ENCODE measurements around the gene ATG7.
"Not testable (repeated sequence)": the region's sequence is repeated elsewhere in the genome, so short reads cannot be mapped to it uniquely, and the experiment has no call there.

Gene ATG7

GRCh38 chr3:11476735-11477144, 204.5 kb downstream of the ATG7 start:
- no peak for DNase-seq

GRCh38 chr3:11477407-11477911, 205.3 kb downstream of the ATG7 start:
- DNase-seq = no peak

- DNase-seq = no peak
Observed at GRCh38 chr3:11478167-11478566, 206.0 kb downstream of the ATG7 start.

GRCh38 chr3:11479221-11479620, 207.0 kb downstream of the ATG7 start:
- DNase-seq = no peak

DNA sequence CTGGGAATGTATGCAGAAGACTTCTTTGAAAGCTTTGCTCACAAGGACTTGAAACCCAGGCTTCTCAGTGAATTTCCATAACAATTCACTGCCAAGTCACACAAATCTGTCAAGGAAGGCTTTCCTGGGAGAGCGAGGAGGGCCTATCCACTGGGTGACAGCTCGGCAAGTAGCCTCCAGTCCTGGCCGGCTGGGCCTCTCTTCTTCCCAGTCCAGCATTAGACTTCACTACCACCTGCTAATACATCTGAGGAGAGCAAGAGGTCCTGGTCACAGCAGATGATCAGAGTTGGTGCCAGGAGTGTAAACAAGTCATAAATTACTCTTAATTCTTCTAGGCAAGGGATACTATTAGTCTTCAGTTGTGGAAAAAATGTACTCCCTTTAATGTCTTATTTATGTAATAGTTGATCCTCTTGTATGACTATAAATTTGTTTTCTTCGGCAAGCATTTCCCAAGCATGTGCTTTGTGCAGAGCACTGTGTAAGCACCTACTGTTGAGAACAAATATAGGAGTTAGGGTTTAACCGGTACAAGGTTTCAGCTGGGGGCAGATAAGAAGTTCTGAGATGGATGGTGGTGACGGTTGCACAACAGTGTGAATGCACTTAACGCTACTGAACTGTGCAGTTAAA, 208.6 kb downstream of the ATG7 start:
- DNase-seq = no peak

- no peak for DNase-seq
Observed at GRCh38 chr3:11481556-11481955, 209.4 kb downstream of the ATG7 start.

DNA sequence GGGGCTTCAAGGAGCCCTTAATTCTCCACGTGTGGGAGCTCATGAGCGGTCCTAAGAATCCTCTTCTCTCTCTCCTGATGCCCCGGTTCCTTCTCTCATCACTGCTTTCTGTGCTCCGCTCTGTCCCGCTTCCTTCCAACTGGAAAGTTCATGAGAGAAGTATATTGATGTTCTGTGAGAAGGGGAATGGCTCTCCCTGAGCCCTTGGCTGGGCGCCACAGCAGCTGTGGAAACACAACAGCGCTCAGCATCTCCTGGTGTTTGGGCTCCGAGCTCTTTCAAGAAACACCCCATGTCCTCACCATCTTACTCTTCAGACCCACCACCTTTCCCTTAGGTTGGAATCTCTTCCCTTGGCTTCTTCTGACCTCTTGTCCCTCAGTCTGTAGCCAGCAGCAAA, 209.8 kb downstream of the ATG7 start:
- no peak for DNase-seq

DNA sequence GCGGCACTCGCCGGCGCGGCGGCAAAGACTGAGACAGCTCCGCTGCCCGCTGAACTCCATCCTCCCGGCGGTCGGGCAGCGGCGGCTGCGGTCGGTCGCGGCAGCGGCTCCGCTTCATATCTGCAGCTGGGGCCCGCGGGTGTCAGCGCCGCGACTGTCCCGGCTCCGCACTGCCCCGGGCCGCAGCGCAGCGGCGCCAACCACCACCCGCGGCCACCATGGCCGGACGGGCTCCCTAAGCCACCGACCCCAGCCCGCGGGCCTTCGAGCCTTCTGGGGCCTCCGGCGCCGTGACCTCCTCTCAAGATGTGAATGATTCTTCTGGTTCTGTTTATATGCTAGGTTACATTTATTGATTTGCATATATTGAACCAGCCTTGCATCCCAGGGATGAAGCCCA, 216.2 kb downstream of the ATG7 start:
- not testable (repeated sequence) for DNase-seq

DNA sequence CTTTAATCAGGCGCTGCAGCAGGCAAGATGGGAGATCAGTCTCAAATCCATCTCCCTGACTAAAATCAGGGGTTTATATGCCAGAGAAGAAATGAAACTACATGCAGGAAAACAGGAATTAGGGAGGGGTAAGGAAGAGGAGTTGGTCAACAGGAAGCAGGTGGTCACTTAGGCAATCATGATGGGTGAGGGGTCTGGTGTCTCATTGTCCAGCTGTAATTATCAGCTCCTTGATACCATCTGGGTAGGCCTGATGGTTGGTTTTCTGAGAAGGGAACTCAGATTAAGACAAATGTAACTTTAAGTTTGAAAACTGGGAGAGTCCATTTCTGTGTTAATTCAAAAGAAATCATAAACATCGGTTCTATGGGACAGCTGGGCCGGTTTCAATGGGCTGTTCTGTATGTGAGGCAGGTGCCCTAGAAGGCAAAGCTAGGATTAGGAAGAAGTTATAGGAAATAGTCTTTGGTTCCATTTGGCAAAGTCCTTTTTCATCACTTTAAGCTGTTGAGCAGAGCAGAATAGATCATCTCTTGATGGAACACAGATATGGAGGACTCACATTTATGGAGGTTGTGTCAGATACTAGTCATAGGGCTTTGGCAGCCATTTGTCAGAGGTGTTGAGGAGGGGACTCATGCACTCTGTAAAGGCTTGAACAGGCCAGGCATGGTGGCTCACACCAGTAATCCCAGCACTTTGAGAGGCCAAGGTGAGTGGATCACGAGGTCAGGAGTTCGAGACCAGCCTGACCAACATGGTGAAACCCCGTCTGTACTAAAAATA, 222.1 kb downstream of the ATG7 start:
- no peak for DNase-seq

DNA sequence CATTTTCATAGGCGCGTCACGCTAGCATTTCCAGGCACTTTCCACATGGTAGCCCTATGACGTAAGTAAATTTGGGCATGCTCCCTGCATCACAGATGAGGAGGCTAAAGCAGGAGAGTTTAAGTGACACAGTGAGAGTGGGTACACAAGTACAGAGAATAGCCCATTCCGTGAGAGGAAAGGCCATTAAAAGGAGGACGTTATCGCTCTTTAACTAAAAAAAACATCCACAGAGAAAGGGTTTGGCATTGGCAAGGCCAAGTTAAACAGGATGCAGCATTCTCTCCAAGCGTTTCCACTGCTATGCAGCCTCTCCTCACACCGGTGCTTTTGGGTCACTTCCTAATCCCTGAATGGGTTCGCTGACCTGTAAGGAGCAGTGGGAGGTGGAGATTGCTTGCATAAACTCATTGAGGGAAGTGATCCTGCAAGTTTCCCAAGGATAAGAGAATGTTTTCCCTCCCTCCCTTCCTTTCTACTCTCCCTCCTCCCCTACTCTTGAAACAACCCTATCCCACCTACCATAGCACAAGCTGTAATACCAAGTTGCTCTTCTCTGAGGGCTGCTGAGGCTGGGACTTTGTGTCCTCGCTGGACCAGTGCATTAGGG, 223.9 kb downstream of the ATG7 start:
- DNase-seq = no peak

DNA sequence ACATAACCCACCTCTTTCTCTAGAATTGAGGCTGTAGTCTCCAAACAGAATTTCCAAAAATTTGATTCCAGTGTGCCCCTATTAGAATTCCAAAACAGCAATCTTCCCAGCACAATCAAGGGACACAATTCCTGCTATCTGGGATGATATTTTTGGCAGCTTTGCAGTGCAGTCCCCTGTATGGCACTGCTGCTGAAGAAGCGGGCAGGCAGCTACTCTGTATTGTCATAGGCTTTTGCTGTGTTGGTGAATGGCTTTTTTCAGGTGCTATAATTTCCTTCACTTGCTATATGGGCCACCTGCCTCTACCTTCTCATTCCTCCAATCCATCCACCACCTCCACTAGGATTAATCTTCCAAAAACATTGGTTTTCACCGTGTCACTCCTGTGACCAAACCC, 226.0 kb downstream of the ATG7 start:
- DNase-seq = no peak

GRCh38 chr3:11498646-11499045, 226.4 kb downstream of the ATG7 start:
- DNase-seq = no peak

- DNase-seq = no peak
Observed at GRCh38 chr3:11499144-11499543, 226.9 kb downstream of the ATG7 start.

GRCh38 chr3:11502413-11502812, 230.2 kb downstream of the ATG7 start:
- DNase-seq = not testable (repeated sequence)

DNA sequence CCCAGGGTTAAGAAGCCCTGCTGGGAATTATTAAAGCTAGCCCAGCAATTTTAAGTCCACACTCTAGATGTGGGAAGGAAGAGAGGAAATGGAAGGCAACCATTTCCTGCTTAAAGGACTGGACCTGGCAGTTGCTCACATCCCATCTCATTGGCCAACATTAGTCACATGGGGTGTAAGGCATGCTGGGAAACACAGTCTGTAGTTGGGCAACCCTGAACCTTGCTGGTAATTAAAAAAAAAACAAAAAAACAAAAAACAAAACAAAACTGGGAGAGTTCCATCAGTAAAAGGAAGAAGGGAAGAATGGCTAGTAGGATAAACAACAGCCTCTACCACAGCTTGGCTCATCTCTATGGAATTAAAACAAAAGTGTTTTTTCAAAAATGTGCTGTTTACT, 235.5 kb downstream of the ATG7 start:
- no peak for DNase-seq

- DNase-seq = no peak
Observed at GRCh38 chr3:11508346-11509172, 236.4 kb downstream of the ATG7 start.

DNA sequence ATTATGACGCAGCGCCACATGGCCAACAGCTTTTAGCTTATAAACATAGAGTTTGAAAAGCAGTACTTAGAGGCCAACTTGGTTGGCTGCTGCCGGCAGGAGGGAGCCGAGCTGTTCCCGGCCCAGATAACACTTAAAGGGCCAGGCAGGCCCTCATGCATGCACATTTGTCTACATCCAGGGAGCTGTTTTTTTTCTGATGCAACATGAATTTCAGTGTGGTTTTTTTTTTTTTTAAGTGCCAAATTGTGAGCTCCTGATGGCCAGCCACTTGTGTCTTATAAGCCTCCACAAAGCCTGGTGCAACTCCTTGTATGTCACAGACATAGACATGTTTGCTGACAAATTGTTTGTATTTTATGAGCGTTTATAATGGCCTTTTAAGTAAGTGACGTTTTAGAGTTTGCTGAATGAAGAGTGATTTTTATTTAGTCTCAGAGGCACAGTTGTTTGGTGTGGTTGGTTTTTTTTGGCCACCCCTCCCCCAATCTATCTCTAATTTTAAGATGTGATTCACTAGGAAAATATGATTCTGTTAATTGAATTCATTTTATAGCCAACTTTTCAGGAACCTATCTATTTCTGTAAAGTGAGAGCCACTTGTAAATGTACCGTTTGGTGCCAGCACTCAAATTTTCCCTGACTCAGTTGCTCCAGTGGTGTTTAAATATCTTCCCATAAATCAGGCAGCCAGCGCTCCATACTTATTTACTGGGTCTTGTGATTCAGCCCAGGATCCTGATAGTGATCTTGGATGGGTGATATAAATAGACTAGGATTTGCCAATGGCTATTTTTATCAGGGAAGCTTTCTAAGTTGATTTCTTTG, 237.2 kb downstream of the ATG7 start:
- no peak for DNase-seq

- no peak for DNase-seq
Observed at GRCh38 chr3:11510001-11510340, 237.8 kb downstream of the ATG7 start.

GRCh38 chr3:11510356-11510755, 238.2 kb downstream of the ATG7 start:
- no peak for DNase-seq

DNA sequence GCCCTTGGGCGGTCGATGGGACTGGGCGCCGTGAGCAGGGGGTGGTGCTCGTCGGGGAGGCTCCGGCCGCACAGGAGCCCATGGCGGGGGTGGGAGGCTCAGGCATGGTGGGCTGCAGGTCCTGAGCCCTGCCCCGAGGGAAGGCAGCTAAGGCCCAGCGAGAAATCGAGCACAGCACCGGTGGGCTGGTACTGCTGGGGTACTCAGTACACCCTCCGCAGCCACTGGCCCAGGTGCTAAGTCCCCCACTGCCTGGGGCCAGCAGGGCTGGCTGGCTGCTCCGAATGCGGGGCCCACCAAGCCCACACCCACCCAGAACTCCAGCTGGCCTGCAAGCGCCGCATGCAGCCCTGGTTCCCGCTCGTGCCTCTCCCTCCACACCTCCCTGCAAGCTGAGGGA, 239.4 kb downstream of the ATG7 start:
- not testable (repeated sequence) for DNase-seq

- DNase-seq = not testable (repeated sequence)
Observed at GRCh38 chr3:11513125-11513816, 241.1 kb downstream of the ATG7 start.

- DNase-seq = no peak
Observed at GRCh38 chr3:11513817-11514135, 241.6 kb downstream of the ATG7 start.

Measured in activated CD4-positive, alpha-beta T cell treated with anti-CD3 and anti-CD28 coated beads, Interleukin-2, amount 50 U/mL, for 1 hour (primary cell).